GM23338 (cell line): Measurements from ENCODE around the gene IGSF10. TPM values are rescaled to one million over a fixed set of nuclear protein-coding genes. Genes with fewer than 3 reads are reported as not detected.

Source experiments
- ATAC-seq: fragments of 200-7000 bp; cut with Tn5 transposase; 3 replicates; pipeline ENCODE4 v1.9.1; 2020
- DNase-seq: peaks from one replicate; pipeline ENCODE4 v3.0.0-alpha.2; 2015; ENCODE audit warnings: low spot score
- H2AFZ ChIP-seq: fragments of 200-600 bp; sonication (generic); 2 replicates; pipeline ENCODE4 v1.8.0; 2016; ENCODE audit warnings: antibody characterized with exemption, mild to moderate bottlenecking, moderate library complexity
- H3F3A ChIP-seq: fragments of 200-600 bp; sonication (generic); replicated peaks from 2 replicates; pipeline ENCODE4 v1.8.0; 2017; ENCODE audit warnings: antibody characterized with exemption, mixed run types, low read depth
- H3K27ac ChIP-seq: fragments of 200-600 bp; sonication (generic); 2 replicates; pipeline ENCODE4 v1.6.1; 2016; ENCODE audit warnings: low read depth
- H3K27me3 ChIP-seq: fragments of 200-600 bp; sonication (generic); 2 replicates; pipeline ENCODE4 v1.8.0; 2016; ENCODE audit warnings: mild to moderate bottlenecking, mixed run types, moderate library complexity; ENCODE audit not compliant: insufficient read depth
- H3K36me3 ChIP-seq: fragments of 200-600 bp; sonication (generic); 2 replicates; pipeline ENCODE4 v1.8.0; 2016; ENCODE audit warnings: mild to moderate bottlenecking; ENCODE audit not compliant: insufficient read depth
- H3K4me1 ChIP-seq: fragments of 200-600 bp; sonication (generic); 2 replicates; pipeline ENCODE4 v1.8.0; 2016; ENCODE audit warnings: mild to moderate bottlenecking, moderate library complexity; ENCODE audit not compliant: insufficient read depth
- H3K4me2 ChIP-seq: fragments of 200-600 bp; sonication (generic); 2 replicates; pipeline ENCODE4 v1.7.1; 2017; ENCODE audit warnings: mixed run types
- H3K4me3 ChIP-seq: fragments of 200-600 bp; sonication (generic); 2 replicates; pipeline ENCODE4 v1.6.1; 2016; ENCODE audit warnings: mixed run types
- H3K79me2 ChIP-seq: fragments of 200-600 bp; sonication (generic); replicated peaks from 2 replicates; pipeline ENCODE4 v1.8.0; 2017; ENCODE audit warnings: mild to moderate bottlenecking; ENCODE audit not compliant: insufficient read depth
- H3K9me2 ChIP-seq: fragments of 200-600 bp; sonication (generic); 2 replicates; pipeline ENCODE4 v1.8.0; 2017; ENCODE audit not compliant: insufficient read depth
- H4K20me1 ChIP-seq: fragments of 200-600 bp; sonication (generic); replicated peaks from 2 replicates; pipeline ENCODE4 v1.8.0; 2017; ENCODE audit warnings: mild to moderate bottlenecking; ENCODE audit not compliant: insufficient read depth
- H3K27ac Mint-ChIP-seq: 2 replicates; pipeline ENCODE4 v1.8.0; 2020; ENCODE audit warnings: inconsistent platforms, mild to moderate bottlenecking, moderate library complexity, mixed read lengths
- H3K27me3 Mint-ChIP-seq: 3 replicates; pipeline ENCODE4 v1.8.0; 2022; ENCODE audit warnings: low read depth, mild to moderate bottlenecking, moderate library complexity, mixed read lengths, inconsistent platforms; ENCODE audit not compliant: insufficient read depth, poor library complexity
- H3K36me3 Mint-ChIP-seq: 3 replicates; pipeline ENCODE4 v1.8.0; 2021; ENCODE audit warnings: low read depth, mild to moderate bottlenecking, inconsistent platforms, moderate library complexity, mixed read lengths
- H3K4me1 Mint-ChIP-seq: 3 replicates; pipeline ENCODE4 v1.8.0; 2020; ENCODE audit warnings: mild to moderate bottlenecking, inconsistent platforms, mixed read lengths
- H3K4me3 Mint-ChIP-seq: 3 replicates; pipeline ENCODE4 v1.8.0; 2021; ENCODE audit warnings: moderate library complexity, mild to moderate bottlenecking, inconsistent platforms, mixed read lengths
- H3K9me3 Mint-ChIP-seq: 3 replicates; pipeline ENCODE4 v1.8.0; 2020; ENCODE audit warnings: moderate library complexity, mild to moderate bottlenecking, inconsistent platforms, mixed read lengths
- CREB1 ChIP-seq: fragments of 250-450 bp; sonication (Bioruptor Pico); IDR thresholded peaks from 2 replicates; pipeline ENCODE4 v1.5.0; 2020; ENCODE audit warnings: low read depth, mild to moderate bottlenecking, moderate library complexity
- CTCF ChIP-seq, 2 experiments: fragments of 200-600 bp in 1 of 2; sonication (generic) in 1 of 2; conservative IDR thresholded peaks; 2 replicates each; pipeline versions ENCODE4 v1.5.1 to v1.6.1; 2016 to 2017; ENCODE audit warnings: antibody characterized with exemption in 2 of 2, low read depth in 2 of 2, mild to moderate bottlenecking in 2 of 2, moderate library complexity in 1 of 2
- ETS1 ChIP-seq: IDR thresholded peaks from 2 replicates; pipeline ENCODE4 v1.6.1; 2016; ENCODE audit warnings: antibody characterized with exemption
- EZH2 ChIP-seq: fragments of 200-600 bp; sonication (generic); IDR thresholded peaks from one replicate; pipeline ENCODE4 v1.8.0; 2017; ENCODE audit warnings: antibody characterized with exemption, mild to moderate bottlenecking, low read depth; ENCODE audit not compliant: unreplicated experiment
- EZH2phosphoT487 ChIP-seq: fragments of 200-600 bp; sonication (generic); IDR thresholded peaks from one replicate; pipeline ENCODE4 v1.8.1; 2018; ENCODE audit warnings: antibody characterized with exemption; ENCODE audit not compliant: unreplicated experiment
- JUNB ChIP-seq: IDR thresholded peaks from one replicate; pipeline ENCODE4 v1.6.1; 2016; ENCODE audit warnings: antibody characterized with exemption; ENCODE audit not compliant: unreplicated experiment
- NANOG ChIP-seq: IDR thresholded peaks from 2 replicates; pipeline ENCODE4 v1.6.1; 2016; ENCODE audit warnings: antibody characterized with exemption, borderline replicate concordance
- POLR2AphosphoS5 ChIP-seq: IDR thresholded peaks from 2 replicates; pipeline ENCODE4 v1.6.1; 2016; ENCODE audit warnings: antibody characterized with exemption, low read depth
- REST ChIP-seq: IDR thresholded peaks from one replicate; pipeline ENCODE4 v1.6.1; 2018; ENCODE audit warnings: antibody characterized with exemption; ENCODE audit not compliant: unreplicated experiment
- STAT1 ChIP-seq: IDR thresholded peaks from one replicate; pipeline ENCODE4 v1.6.1; 2016; ENCODE audit warnings: antibody characterized with exemption; ENCODE audit not compliant: unreplicated experiment
- ZNF114 ChIP-seq: fragments of 250-450 bp; sonication (Bioruptor Pico); IDR thresholded peaks from 2 replicates; pipeline ENCODE4 v1.5.0; 2020; ENCODE audit warnings: mild to moderate bottlenecking, moderate library complexity
- ZNF331 ChIP-seq: fragments of 250-450 bp; sonication (Bioruptor Pico); IDR thresholded peaks from 2 replicates; pipeline ENCODE4 v1.5.0; 2020; ENCODE audit warnings: low read depth, mild to moderate bottlenecking, moderate library complexity
- ZNF462 ChIP-seq: fragments of 250-450 bp; sonication (Bioruptor Pico); IDR thresholded peaks from 2 replicates; pipeline ENCODE4 v1.5.0; 2020; ENCODE audit warnings: mild to moderate bottlenecking, moderate library complexity
- polyA plus RNA-seq: library from polyadenylated mRNA; unstranded; fragments of >200 nt; fragmentation: Nextera tagmentation; extraction: Ambion mirVana; gene quantifications from 2 replicates; pipeline ENCODE4 v1.2.1, GENCODE V29; 2016
- total RNA-seq: library from RNA; depleted of rRNA; stranded (reverse); fragments of >200 nt; shearing (Covaris generic); gene quantifications from 2 replicates; pipeline ENCODE4 v1.2.3, GENCODE V29; 2014

Gene IGSF10
- total and polyA plus RNA-seq, 2 experiments from 2014 or later, result 0.50 to 0.94 TPM

- Histone ChIP-seq H3K4me1 (peaks cover 21% of the 10 kb centered on the region), H3K27me3 (no peaks in the 10 kb centered on the region), H4K20me1 (no peaks in the 10 kb centered on the region), H3K79me2 (no peaks in the 10 kb centered on the region), H3K27ac (no peak overlapping the region), H3K36me3 (no peaks in the 10 kb centered on the region), H3K4me3 (no peak overlapping the region), H3F3A (no peaks in the 10 kb centered on the region), H2AFZ (no peak overlapping the region), H3K4me2 (no peak overlapping the region), H3K9me2 (no peaks in the 10 kb centered on the region)
- TF ChIP-seq REST, result no peak
- TF ChIP-seq CREB1 (CRISPR knock-in tag), result no peak
- TF ChIP-seq JUNB, result no peak
- TF ChIP-seq STAT1, result no peak
- no peak for TF ChIP-seq CTCF (conservative IDR thresholded peaks at IDR 0.05; ENCODE audit: low read depth in 2 of 2)
- no peak for TF ChIP-seq POLR2AphosphoS5
- no peak for TF ChIP-seq ZNF462 (CRISPR knock-in tag)
- no peak for TF ChIP-seq NANOG
- TF ChIP-seq EZH2phosphoT487, result no peak
- no peak for TF ChIP-seq ETS1
- TF ChIP-seq ZNF331 (CRISPR knock-in tag), result no peak
- TF ChIP-seq ZNF114 (CRISPR knock-in tag), result no peak
- TF ChIP-seq EZH2, result no peak
- Mint-ChIP-seq H3K4me3 (no peak overlapping the region), H3K4me1 (peaks cover 43% of the 10 kb centered on the region), H3K27ac (no peak overlapping the region), H3K9me3 (no peaks in the 10 kb centered on the region; the same call in 2 of the 3 replicates), H3K36me3 (peaks cover 16% of the 10 kb centered on the region; the same call in 2 of the 3 replicates), H3K27me3 (no peaks in the 10 kb centered on the region)
- ATAC-seq (no peak), DNase-seq (no peak)
Measured at GRCh38 chr3:151428386-151428785, 32.5 kb downstream of the IGSF10 start.
